Neural cell (in vitro differentiated cells): ENCODE data around the gene ZNF860. TPM values are rescaled to one million over a fixed set of nuclear protein-coding genes. Genes with fewer than 3 reads are reported as not detected.

ENCODE experiments used
- H2AFZ ChIP-seq: fragments of 200-600, 300-800 bp; sonication (generic), shearing (Covaris generic); 2 replicates; pipeline ENCODE4 v1.6.0; 2014; ENCODE audit warnings: low read depth, mild to moderate bottlenecking, antibody characterized with exemption, low read length, moderate library complexity
- H3F3A ChIP-seq: fragments of 200-600 bp; shearing (Covaris generic); 2 replicates; pipeline ENCODE4 v1.6.1; 2016; ENCODE audit warnings: mild to moderate bottlenecking, moderate library complexity, mixed read lengths, antibody characterized with exemption, low read length; ENCODE audit not compliant: insufficient read depth, poor library complexity, severe bottlenecking
- H3K27ac ChIP-seq: fragments of 200-600, 300-800 bp; sonication (generic), shearing (Covaris generic); 2 replicates; pipeline ENCODE4 v1.5.1; 2014; ENCODE audit warnings: mild to moderate bottlenecking, low read length, moderate library complexity
- H3K27me3 ChIP-seq: fragments of 300-800, 200-600 bp; sonication (generic), shearing (Covaris generic); 2 replicates; pipeline ENCODE4 v1.6.0; 2014; ENCODE audit warnings: mild to moderate bottlenecking, low read depth, low read length, moderate library complexity; ENCODE audit not compliant: insufficient read depth
- H3K36me3 ChIP-seq: fragments of 300-800, 200-600 bp; sonication (generic), shearing (Covaris generic); 2 replicates; pipeline ENCODE4 v1.5.1; 2014; ENCODE audit warnings: mild to moderate bottlenecking, antibody characterized with exemption, low read length, moderate library complexity; ENCODE audit not compliant: insufficient read depth
- H3K4me2 ChIP-seq: fragments of 300-800, 200-600 bp; sonication (generic), shearing (Covaris generic); 2 replicates; pipeline ENCODE4 v1.6.0; 2014; ENCODE audit warnings: mild to moderate bottlenecking, low read length
- H3K4me3 ChIP-seq: fragments of 300-800, 200-600 bp; sonication (generic), shearing (Covaris generic); 2 replicates; pipeline ENCODE4 v1.5.1; 2014; ENCODE audit warnings: mild to moderate bottlenecking, low read length, moderate library complexity
- H3K79me2 ChIP-seq: fragments of 200-600 bp; shearing (Covaris generic); replicated peaks from 2 replicates; pipeline ENCODE4 v1.6.0; 2014; ENCODE audit warnings: mild to moderate bottlenecking, low read length, moderate library complexity; ENCODE audit not compliant: insufficient read depth
- H3K9ac ChIP-seq: fragments of 300-800, 200-600 bp; sonication (generic), shearing (Covaris generic); 2 replicates; pipeline ENCODE4 v1.6.1; 2016; ENCODE audit warnings: mild to moderate bottlenecking, low read length, mixed read lengths
- H3K9me2 ChIP-seq: fragments of 200-600 bp; shearing (Covaris generic); 2 replicates; pipeline ENCODE4 v1.6.1; 2016; ENCODE audit warnings: mild to moderate bottlenecking, low read length, mixed read lengths; ENCODE audit not compliant: insufficient read depth
- H3K9me3 ChIP-seq: fragments of 200-600, 300-800 bp; sonication (generic), shearing (Covaris generic); 2 replicates; pipeline ENCODE4 v1.6.1; 2016; ENCODE audit warnings: mild to moderate bottlenecking, mixed run types, low read length, moderate library complexity, mixed read lengths
- H4K20me1 ChIP-seq: fragments of 200-600 bp; shearing (Covaris generic); 2 replicates; pipeline ENCODE4 v1.6.1; 2016; ENCODE audit warnings: mild to moderate bottlenecking, mixed run types; ENCODE audit not compliant: insufficient read depth
- CTCF ChIP-seq: fragments of 450-650 bp; IDR thresholded peaks from 2 replicates; pipeline ENCODE4 v1.5.1; 2014; ENCODE audit warnings: antibody characterized with exemption, mild to moderate bottlenecking, moderate library complexity; ENCODE audit not compliant: poor library complexity, severe bottlenecking
- EP300 ChIP-seq: fragments of 450-650 bp; conservative IDR thresholded peaks from 2 replicates; pipeline ENCODE4 v1.6.1; 2014; ENCODE audit warnings: antibody characterized with exemption, mild to moderate bottlenecking, moderate library complexity; ENCODE audit not compliant: poor library complexity, severe bottlenecking
- EZH2 ChIP-seq: fragments of 200-600, 300-800 bp; shearing (Covaris generic), sonication (generic); IDR thresholded peaks from 2 replicates; pipeline ENCODE4 v1.6.1; 2014; ENCODE audit warnings: antibody characterized with exemption, low read length, borderline replicate concordance, mild to moderate bottlenecking; ENCODE audit not compliant: insufficient read depth, poor library complexity, severe bottlenecking
- MXI1 ChIP-seq: fragments of 450-650 bp; conservative IDR thresholded peaks from 2 replicates; pipeline ENCODE4 v1.6.1; 2014; ENCODE audit warnings: antibody characterized with exemption, mild to moderate bottlenecking; ENCODE audit not compliant: poor library complexity, severe bottlenecking
- POLR2AphosphoS5 ChIP-seq: IDR thresholded peaks from 2 replicates; pipeline ENCODE4 v1.6.1; 2012
- RAD21 ChIP-seq: fragments of 450-650 bp; conservative IDR thresholded peaks from 2 replicates; pipeline ENCODE4 v1.6.1; 2014; ENCODE audit warnings: antibody characterized with exemption, mild to moderate bottlenecking, moderate library complexity
- REST ChIP-seq: IDR thresholded peaks from 2 replicates; pipeline ENCODE4 v1.6.1; 2012; ENCODE audit warnings: borderline replicate concordance
- SMC3 ChIP-seq: fragments of 450-650 bp; conservative IDR thresholded peaks from 2 replicates; pipeline ENCODE4 v1.6.1; 2014; ENCODE audit warnings: antibody characterized with exemption, mild to moderate bottlenecking, moderate library complexity; ENCODE audit not compliant: poor library complexity
- TAF1 ChIP-seq: IDR thresholded peaks from 2 replicates; pipeline ENCODE4 v1.6.1; 2012; ENCODE audit warnings: low read depth
- polyA plus RNA-seq: library from polyadenylated mRNA; depleted of rRNA; stranded (reverse); fragments of >200 nt; gene quantifications from 2 replicates; pipeline ENCODE4 v1.2.3, GENCODE V29; 2014

Gene ZNF860
- polyA plus RNA-seq, 1 donor from 2014 or later = 1.2 TPM

GRCh38 chr3:31958701-31959152 is 22.8 kb upstream of the ZNF860 start:
- H3K79me2 ChIP-seq = no peaks in the 10 kb centered on the region
- no peaks in the 10 kb centered on the region for H3K9me3 ChIP-seq
- H3K27ac ChIP-seq = no peak overlapping the region
- H2AFZ ChIP-seq = no peak overlapping the region
- H3K36me3 ChIP-seq = no peaks in the 10 kb centered on the region
- H3K4me2 ChIP-seq = no peak overlapping the region
- H3F3A ChIP-seq = no peaks in the 10 kb centered on the region
- H3K4me3 ChIP-seq = no peak overlapping the region
- H4K20me1 ChIP-seq = no peaks in the 10 kb centered on the region
- no peaks in the 10 kb centered on the region for H3K9me2 ChIP-seq
- no peaks in the 10 kb centered on the region for H3K27me3 ChIP-seq
- TF ChIP-seq TAF1 (no peak), POLR2AphosphoS5 (no peak)
- H3K9ac ChIP-seq = no peak overlapping the region

DNA sequence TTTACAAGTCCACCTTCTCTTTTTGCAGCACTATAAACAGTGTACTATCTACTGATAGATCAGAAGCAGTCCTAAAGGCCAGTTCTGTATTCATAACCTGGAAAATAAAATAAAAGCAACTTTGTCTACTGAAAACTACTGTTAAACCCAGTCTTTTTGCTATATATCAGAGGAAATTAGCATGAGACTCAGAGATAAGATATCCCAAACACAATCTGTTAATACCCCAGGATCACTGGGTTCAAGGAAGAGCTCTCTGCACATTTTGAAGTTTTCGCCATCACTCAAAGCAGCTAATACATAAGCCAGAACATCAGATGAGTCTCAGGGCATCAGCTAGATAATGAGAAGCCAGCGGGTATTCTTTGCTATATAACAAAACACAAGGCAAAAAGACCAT is 22.3 kb upstream of the ZNF860 start:
- no peaks in the 10 kb centered on the region for H3K27me3 ChIP-seq
- H3F3A ChIP-seq = no peaks in the 10 kb centered on the region
- H3K9me2 ChIP-seq = no peaks in the 10 kb centered on the region
- no peak overlapping the region for H3K4me3 ChIP-seq
- H3K36me3 ChIP-seq = no peaks in the 10 kb centered on the region
- H3K9ac ChIP-seq = no peak overlapping the region
- H3K4me2 ChIP-seq = no peak overlapping the region
- H3K9me3 ChIP-seq = no peaks in the 10 kb centered on the region
- no peak overlapping the region for H2AFZ ChIP-seq
- no peaks in the 10 kb centered on the region for H3K79me2 ChIP-seq
- no peaks in the 10 kb centered on the region for H4K20me1 ChIP-seq
- no peak overlapping the region for H3K27ac ChIP-seq
- no peak for TF ChIP-seq EZH2
- no peak for TF ChIP-seq TAF1
- no peak for TF ChIP-seq CTCF
- TF ChIP-seq RAD21 = no peak
- TF ChIP-seq REST = no peak
- TF ChIP-seq SMC3 = no peak

DNA sequence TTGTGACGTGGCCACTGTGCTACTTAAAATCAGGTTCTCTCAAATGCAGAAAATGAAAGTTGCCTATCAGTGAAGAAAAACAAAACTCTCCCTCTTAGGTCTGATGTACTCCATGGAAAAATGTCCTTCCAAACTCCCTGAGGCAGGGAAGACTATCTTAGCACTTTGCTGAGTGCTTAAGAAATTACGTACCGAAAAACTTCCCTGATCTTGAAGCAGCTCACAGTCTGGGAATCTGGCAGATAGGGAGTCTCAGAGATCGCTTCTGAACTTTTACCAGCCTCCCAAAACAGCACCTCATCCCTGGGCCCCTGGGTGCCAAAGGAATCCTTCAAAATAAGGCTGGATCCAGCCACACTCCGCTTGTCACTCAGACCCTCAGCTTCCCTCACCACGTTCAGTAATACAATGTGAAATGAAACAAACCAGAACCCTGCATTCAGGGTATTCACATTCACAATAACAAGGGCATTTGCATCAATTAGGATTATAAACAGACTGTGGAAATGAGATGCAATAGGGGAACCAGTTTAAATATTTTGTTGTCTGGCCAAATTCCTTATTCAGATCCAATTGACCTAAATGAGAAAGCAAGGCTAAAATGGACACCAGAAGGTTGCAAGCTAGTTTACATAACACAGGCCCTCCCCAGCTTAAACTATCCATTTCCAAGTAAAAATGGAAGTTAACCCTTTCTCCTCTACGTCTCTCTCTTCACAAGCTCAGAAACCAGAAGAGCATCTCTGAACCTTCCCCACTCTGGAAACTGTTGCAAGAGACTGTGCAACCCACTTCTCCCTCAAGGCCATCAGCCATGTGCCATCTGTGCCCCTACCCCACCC is 21.4 kb upstream of the ZNF860 start:
- Histone ChIP-seq H3K27ac (no peak overlapping the region), H2AFZ (no peak overlapping the region), H3F3A (no peaks in the 10 kb centered on the region), H3K79me2 (no peaks in the 10 kb centered on the region), H3K36me3 (no peaks in the 10 kb centered on the region), H3K4me2 (no peak overlapping the region), H3K4me3 (no peak overlapping the region), H3K9me3 (no peaks in the 10 kb centered on the region), H3K9me2 (no peaks in the 10 kb centered on the region), H4K20me1 (no peaks in the 10 kb centered on the region), H3K27me3 (no peaks in the 10 kb centered on the region), H3K9ac (no peak overlapping the region)
- TF ChIP-seq RAD21 (no peak), REST (no peak), POLR2AphosphoS5 (no peak), EP300 (no peak), MXI1 (no peak), EZH2 (no peak), TAF1 (no peak), SMC3 (no peak), CTCF (no peak)
